GM23338 (cell line): Measurements from ENCODE around the gene ACAT2. TPM values are rescaled to one million over a fixed set of nuclear protein-coding genes. Genes with fewer than 3 reads are reported as not detected.

ENCODE experiments used
- ATAC-seq: fragments of 200-7000 bp; cut with Tn5 transposase; 3 replicates; pipeline ENCODE4 v1.9.1; 2020
- DNase-seq: peaks from one replicate; pipeline ENCODE4 v3.0.0-alpha.2; 2015; ENCODE audit warnings: low spot score
- H2AFZ ChIP-seq: fragments of 200-600 bp; sonication (generic); 2 replicates; pipeline ENCODE4 v1.8.0; 2016; ENCODE audit warnings: antibody characterized with exemption, mild to moderate bottlenecking, moderate library complexity
- H3F3A ChIP-seq: fragments of 200-600 bp; sonication (generic); replicated peaks from 2 replicates; pipeline ENCODE4 v1.8.0; 2017; ENCODE audit warnings: antibody characterized with exemption, mixed run types, low read depth
- H3K27ac ChIP-seq: fragments of 200-600 bp; sonication (generic); 2 replicates; pipeline ENCODE4 v1.6.1; 2016; ENCODE audit warnings: low read depth
- H3K27me3 ChIP-seq: fragments of 200-600 bp; sonication (generic); 2 replicates; pipeline ENCODE4 v1.8.0; 2016; ENCODE audit warnings: mild to moderate bottlenecking, mixed run types, moderate library complexity; ENCODE audit not compliant: insufficient read depth
- H3K36me3 ChIP-seq: fragments of 200-600 bp; sonication (generic); 2 replicates; pipeline ENCODE4 v1.8.0; 2016; ENCODE audit warnings: mild to moderate bottlenecking; ENCODE audit not compliant: insufficient read depth
- H3K4me1 ChIP-seq: fragments of 200-600 bp; sonication (generic); 2 replicates; pipeline ENCODE4 v1.8.0; 2016; ENCODE audit warnings: mild to moderate bottlenecking, moderate library complexity; ENCODE audit not compliant: insufficient read depth
- H3K4me2 ChIP-seq: fragments of 200-600 bp; sonication (generic); 2 replicates; pipeline ENCODE4 v1.7.1; 2017; ENCODE audit warnings: mixed run types
- H3K4me3 ChIP-seq: fragments of 200-600 bp; sonication (generic); 2 replicates; pipeline ENCODE4 v1.6.1; 2016; ENCODE audit warnings: mixed run types
- H3K79me2 ChIP-seq: fragments of 200-600 bp; sonication (generic); replicated peaks from 2 replicates; pipeline ENCODE4 v1.8.0; 2017; ENCODE audit warnings: mild to moderate bottlenecking; ENCODE audit not compliant: insufficient read depth
- H3K9me2 ChIP-seq: fragments of 200-600 bp; sonication (generic); 2 replicates; pipeline ENCODE4 v1.8.0; 2017; ENCODE audit not compliant: insufficient read depth
- H4K20me1 ChIP-seq: fragments of 200-600 bp; sonication (generic); replicated peaks from 2 replicates; pipeline ENCODE4 v1.8.0; 2017; ENCODE audit warnings: mild to moderate bottlenecking; ENCODE audit not compliant: insufficient read depth
- H3K27ac Mint-ChIP-seq: 2 replicates; pipeline ENCODE4 v1.8.0; 2020; ENCODE audit warnings: inconsistent platforms, mild to moderate bottlenecking, moderate library complexity, mixed read lengths
- H3K27me3 Mint-ChIP-seq: 3 replicates; pipeline ENCODE4 v1.8.0; 2022; ENCODE audit warnings: low read depth, mild to moderate bottlenecking, moderate library complexity, mixed read lengths, inconsistent platforms; ENCODE audit not compliant: insufficient read depth, poor library complexity
- H3K36me3 Mint-ChIP-seq: 3 replicates; pipeline ENCODE4 v1.8.0; 2021; ENCODE audit warnings: low read depth, mild to moderate bottlenecking, inconsistent platforms, moderate library complexity, mixed read lengths
- H3K4me1 Mint-ChIP-seq: 3 replicates; pipeline ENCODE4 v1.8.0; 2020; ENCODE audit warnings: mild to moderate bottlenecking, inconsistent platforms, mixed read lengths
- H3K4me3 Mint-ChIP-seq: 3 replicates; pipeline ENCODE4 v1.8.0; 2021; ENCODE audit warnings: moderate library complexity, mild to moderate bottlenecking, inconsistent platforms, mixed read lengths
- H3K9me3 Mint-ChIP-seq: 3 replicates; pipeline ENCODE4 v1.8.0; 2020; ENCODE audit warnings: moderate library complexity, mild to moderate bottlenecking, inconsistent platforms, mixed read lengths
- EZH2 ChIP-seq: fragments of 200-600 bp; sonication (generic); IDR thresholded peaks from one replicate; pipeline ENCODE4 v1.8.0; 2017; ENCODE audit warnings: antibody characterized with exemption, mild to moderate bottlenecking, low read depth; ENCODE audit not compliant: unreplicated experiment
- EZH2phosphoT487 ChIP-seq: fragments of 200-600 bp; sonication (generic); IDR thresholded peaks from one replicate; pipeline ENCODE4 v1.8.1; 2018; ENCODE audit warnings: antibody characterized with exemption; ENCODE audit not compliant: unreplicated experiment
- JUNB ChIP-seq: IDR thresholded peaks from one replicate; pipeline ENCODE4 v1.6.1; 2016; ENCODE audit warnings: antibody characterized with exemption; ENCODE audit not compliant: unreplicated experiment
- NANOG ChIP-seq: IDR thresholded peaks from 2 replicates; pipeline ENCODE4 v1.6.1; 2016; ENCODE audit warnings: antibody characterized with exemption, borderline replicate concordance
- POLR2AphosphoS5 ChIP-seq: IDR thresholded peaks from 2 replicates; pipeline ENCODE4 v1.6.1; 2016; ENCODE audit warnings: antibody characterized with exemption, low read depth
- STAT1 ChIP-seq: IDR thresholded peaks from one replicate; pipeline ENCODE4 v1.6.1; 2016; ENCODE audit warnings: antibody characterized with exemption; ENCODE audit not compliant: unreplicated experiment
- ZNF331 ChIP-seq: fragments of 250-450 bp; sonication (Bioruptor Pico); IDR thresholded peaks from 2 replicates; pipeline ENCODE4 v1.5.0; 2020; ENCODE audit warnings: low read depth, mild to moderate bottlenecking, moderate library complexity
- polyA plus RNA-seq: library from polyadenylated mRNA; unstranded; fragments of >200 nt; fragmentation: Nextera tagmentation; extraction: Ambion mirVana; gene quantifications from 2 replicates; pipeline ENCODE4 v1.2.1, GENCODE V29; 2016
- total RNA-seq: library from RNA; depleted of rRNA; stranded (reverse); fragments of >200 nt; shearing (Covaris generic); gene quantifications from 2 replicates; pipeline ENCODE4 v1.2.3, GENCODE V29; 2014
- TF ChIP-seq, protein P1 (sequence below), 2 experiments: fragments of 200-600 bp in 1 of 2; sonication (generic) in 1 of 2; conservative IDR thresholded peaks; 2 replicates each; pipeline versions ENCODE4 v1.5.1 to v1.6.1; 2016 to 2017; ENCODE audit warnings: antibody characterized with exemption in 2 of 2, low read depth in 2 of 2, mild to moderate bottlenecking in 2 of 2, moderate library complexity in 1 of 2
- TF ChIP-seq, protein P2 (sequence below): fragments of 250-450 bp; sonication (Bioruptor Pico); IDR thresholded peaks from 2 replicates; pipeline ENCODE4 v1.5.0; 2020; ENCODE audit warnings: mild to moderate bottlenecking, moderate library complexity

ACAT2 gene
- total and polyA plus RNA-seq, 2 experiments from 2014 or later: 108 to 151 TPM

DNA sequence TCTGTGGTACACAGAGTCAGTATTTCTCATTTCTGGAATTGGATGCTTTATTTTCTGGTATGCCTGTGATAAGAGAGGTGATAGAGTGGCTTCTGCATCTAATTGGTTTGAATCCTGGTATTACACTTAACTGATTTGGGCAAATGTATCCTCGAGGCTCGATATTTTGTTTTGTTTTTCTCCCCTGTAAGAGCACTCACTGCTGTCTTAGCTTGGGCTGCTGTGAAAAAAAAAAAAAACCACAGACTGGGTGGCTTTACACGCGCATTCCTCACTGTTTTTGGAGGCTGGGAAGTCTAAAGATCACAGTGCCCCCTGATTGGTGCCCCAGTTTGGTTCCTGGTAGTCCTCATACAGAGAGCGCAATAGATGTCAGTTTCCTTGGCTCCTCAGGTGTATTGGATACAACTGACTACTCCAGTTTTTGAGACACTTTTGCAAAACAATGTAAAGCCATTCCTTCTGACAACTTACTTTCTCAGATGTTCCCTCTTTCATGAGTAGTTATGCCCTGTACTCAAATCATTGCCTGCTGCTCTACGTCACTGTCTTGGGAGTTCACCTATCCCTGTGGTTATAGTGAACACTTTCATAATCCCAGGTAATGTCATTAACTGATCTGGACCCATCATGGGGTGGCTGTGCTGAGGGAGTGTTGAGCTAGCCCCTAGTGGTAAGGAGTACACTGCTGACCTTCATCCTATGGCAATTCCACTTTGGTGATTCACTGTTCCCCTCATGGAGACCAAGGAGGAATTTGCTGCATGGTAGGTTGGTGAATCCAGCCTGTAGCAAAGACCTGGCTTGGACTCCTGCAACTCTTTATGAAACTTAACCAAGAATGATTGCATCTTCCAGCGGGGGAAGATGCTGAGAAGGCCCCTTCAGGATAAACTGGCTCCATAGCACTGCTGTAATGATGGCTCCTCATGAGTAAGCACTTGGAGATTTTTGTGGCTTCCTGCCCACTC, 3.5 kb upstream of the ACAT2 start:
- Histone ChIP-seq H3K79me2 (peaks cover 16% of the 10 kb centered on the region), H2AFZ (no peak overlapping the region), H3K27me3 (no peaks in the 10 kb centered on the region), H3K4me1 (peaks cover 18% of the 10 kb centered on the region), H3K9me2 (no peaks in the 10 kb centered on the region), H3F3A (peaks cover 5% of the 10 kb centered on the region; the same call in 1 of the 2 replicates), H4K20me1 (0 out of 2 replicates have a peak, but pooled peaks cover 4% of the 10 kb centered on the region), H3K4me3 (no peak overlapping the region), H3K4me2 (no peak overlapping the region), H3K27ac (peak overlapping the region; percentile 86), H3K36me3 (peaks cover 34% of the 10 kb centered on the region; the same call in 1 of the 2 replicates)
- peaks cover 69% of the 10 kb centered on the region for H3K36me3 Mint-ChIP-seq
- H3K4me3 Mint-ChIP-seq: no peak overlapping the region
- no peaks in the 10 kb centered on the region; the same call in 2 of the 3 replicates for H3K9me3 Mint-ChIP-seq
- H3K4me1 Mint-ChIP-seq: peaks cover 33% of the 10 kb centered on the region
- DNase-seq (peak; percentile 41), ATAC-seq (no peak; the same call in 2 of the 3 replicates)
- peak overlapping the region; percentile 87 for H3K27ac Mint-ChIP-seq
- H3K27me3 Mint-ChIP-seq: peaks cover 20% of the 10 kb centered on the region
- TF ChIP-seq NANOG (no peak), POLR2AphosphoS5 (0 out of 2 replicates have a peak, but pooled peaks have one; percentile 23), EZH2phosphoT487 (no peak)
- TF ChIP-seq, protein P1, sequence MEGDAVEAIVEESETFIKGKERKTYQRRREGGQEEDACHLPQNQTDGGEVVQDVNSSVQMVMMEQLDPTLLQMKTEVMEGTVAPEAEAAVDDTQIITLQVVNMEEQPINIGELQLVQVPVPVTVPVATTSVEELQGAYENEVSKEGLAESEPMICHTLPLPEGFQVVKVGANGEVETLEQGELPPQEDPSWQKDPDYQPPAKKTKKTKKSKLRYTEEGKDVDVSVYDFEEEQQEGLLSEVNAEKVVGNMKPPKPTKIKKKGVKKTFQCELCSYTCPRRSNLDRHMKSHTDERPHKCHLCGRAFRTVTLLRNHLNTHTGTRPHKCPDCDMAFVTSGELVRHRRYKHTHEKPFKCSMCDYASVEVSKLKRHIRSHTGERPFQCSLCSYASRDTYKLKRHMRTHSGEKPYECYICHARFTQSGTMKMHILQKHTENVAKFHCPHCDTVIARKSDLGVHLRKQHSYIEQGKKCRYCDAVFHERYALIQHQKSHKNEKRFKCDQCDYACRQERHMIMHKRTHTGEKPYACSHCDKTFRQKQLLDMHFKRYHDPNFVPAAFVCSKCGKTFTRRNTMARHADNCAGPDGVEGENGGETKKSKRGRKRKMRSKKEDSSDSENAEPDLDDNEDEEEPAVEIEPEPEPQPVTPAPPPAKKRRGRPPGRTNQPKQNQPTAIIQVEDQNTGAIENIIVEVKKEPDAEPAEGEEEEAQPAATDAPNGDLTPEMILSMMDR (conservative IDR thresholded peaks at IDR 0.05; ENCODE audit: low read depth in 2 of 2): peak; percentile 26 to 40

DNA sequence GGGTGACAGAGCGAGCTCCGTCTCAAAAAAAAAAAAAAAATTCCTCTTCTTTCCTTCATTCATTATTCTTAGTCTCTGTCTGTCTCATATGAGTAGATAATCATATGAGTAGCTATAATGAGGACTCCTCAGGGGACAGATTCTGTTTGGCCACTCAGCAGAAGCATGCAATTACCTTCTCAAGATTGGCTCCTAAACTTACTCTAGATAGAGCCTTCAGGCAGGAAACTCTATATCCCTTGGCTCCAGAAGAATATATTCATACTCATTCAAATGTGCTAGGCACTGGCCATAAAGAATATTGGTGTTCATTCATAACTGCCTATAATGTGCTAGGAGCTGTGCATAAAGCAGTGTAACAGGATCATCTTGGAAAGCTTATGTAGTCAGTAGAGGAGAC, 2.2 kb upstream of the ACAT2 start:
- peak overlapping the region; percentile 0 for H3K4me2 ChIP-seq
- H3K4me1 Mint-ChIP-seq: peaks cover 34% of the 10 kb centered on the region
- peaks cover 20% of the 10 kb centered on the region for H3K27me3 Mint-ChIP-seq
- H3F3A ChIP-seq: peaks cover 5% of the 10 kb centered on the region
- no peaks in the 10 kb centered on the region for H3K27me3 ChIP-seq
- H3K4me3 ChIP-seq: no peak overlapping the region
- H3K27ac ChIP-seq: peak overlapping the region; percentile 75
- DNase-seq: no peak
- peaks cover 34% of the 10 kb centered on the region; the same call in 1 of the 2 replicates for H3K36me3 ChIP-seq
- H3K4me1 ChIP-seq: peaks cover 18% of the 10 kb centered on the region
- peaks cover 70% of the 10 kb centered on the region for H3K36me3 Mint-ChIP-seq
- H4K20me1 ChIP-seq: 0 out of 2 replicates have a peak, but pooled peaks cover 7% of the 10 kb centered on the region
- no peak for ATAC-seq
- peak overlapping the region; percentile 25 for H3K4me3 Mint-ChIP-seq
- H3K9me2 ChIP-seq: no peaks in the 10 kb centered on the region
- peak overlapping the region; percentile 37 for H3K27ac Mint-ChIP-seq
- H3K79me2 ChIP-seq: peaks cover 26% of the 10 kb centered on the region
- no peaks in the 10 kb centered on the region; the same call in 2 of the 3 replicates for H3K9me3 Mint-ChIP-seq
- H2AFZ ChIP-seq: no peak overlapping the region
- TF ChIP-seq, protein P1 (conservative IDR thresholded peaks at IDR 0.05; ENCODE audit: low read depth in 2 of 2): no peak
- TF ChIP-seq, protein P2, sequence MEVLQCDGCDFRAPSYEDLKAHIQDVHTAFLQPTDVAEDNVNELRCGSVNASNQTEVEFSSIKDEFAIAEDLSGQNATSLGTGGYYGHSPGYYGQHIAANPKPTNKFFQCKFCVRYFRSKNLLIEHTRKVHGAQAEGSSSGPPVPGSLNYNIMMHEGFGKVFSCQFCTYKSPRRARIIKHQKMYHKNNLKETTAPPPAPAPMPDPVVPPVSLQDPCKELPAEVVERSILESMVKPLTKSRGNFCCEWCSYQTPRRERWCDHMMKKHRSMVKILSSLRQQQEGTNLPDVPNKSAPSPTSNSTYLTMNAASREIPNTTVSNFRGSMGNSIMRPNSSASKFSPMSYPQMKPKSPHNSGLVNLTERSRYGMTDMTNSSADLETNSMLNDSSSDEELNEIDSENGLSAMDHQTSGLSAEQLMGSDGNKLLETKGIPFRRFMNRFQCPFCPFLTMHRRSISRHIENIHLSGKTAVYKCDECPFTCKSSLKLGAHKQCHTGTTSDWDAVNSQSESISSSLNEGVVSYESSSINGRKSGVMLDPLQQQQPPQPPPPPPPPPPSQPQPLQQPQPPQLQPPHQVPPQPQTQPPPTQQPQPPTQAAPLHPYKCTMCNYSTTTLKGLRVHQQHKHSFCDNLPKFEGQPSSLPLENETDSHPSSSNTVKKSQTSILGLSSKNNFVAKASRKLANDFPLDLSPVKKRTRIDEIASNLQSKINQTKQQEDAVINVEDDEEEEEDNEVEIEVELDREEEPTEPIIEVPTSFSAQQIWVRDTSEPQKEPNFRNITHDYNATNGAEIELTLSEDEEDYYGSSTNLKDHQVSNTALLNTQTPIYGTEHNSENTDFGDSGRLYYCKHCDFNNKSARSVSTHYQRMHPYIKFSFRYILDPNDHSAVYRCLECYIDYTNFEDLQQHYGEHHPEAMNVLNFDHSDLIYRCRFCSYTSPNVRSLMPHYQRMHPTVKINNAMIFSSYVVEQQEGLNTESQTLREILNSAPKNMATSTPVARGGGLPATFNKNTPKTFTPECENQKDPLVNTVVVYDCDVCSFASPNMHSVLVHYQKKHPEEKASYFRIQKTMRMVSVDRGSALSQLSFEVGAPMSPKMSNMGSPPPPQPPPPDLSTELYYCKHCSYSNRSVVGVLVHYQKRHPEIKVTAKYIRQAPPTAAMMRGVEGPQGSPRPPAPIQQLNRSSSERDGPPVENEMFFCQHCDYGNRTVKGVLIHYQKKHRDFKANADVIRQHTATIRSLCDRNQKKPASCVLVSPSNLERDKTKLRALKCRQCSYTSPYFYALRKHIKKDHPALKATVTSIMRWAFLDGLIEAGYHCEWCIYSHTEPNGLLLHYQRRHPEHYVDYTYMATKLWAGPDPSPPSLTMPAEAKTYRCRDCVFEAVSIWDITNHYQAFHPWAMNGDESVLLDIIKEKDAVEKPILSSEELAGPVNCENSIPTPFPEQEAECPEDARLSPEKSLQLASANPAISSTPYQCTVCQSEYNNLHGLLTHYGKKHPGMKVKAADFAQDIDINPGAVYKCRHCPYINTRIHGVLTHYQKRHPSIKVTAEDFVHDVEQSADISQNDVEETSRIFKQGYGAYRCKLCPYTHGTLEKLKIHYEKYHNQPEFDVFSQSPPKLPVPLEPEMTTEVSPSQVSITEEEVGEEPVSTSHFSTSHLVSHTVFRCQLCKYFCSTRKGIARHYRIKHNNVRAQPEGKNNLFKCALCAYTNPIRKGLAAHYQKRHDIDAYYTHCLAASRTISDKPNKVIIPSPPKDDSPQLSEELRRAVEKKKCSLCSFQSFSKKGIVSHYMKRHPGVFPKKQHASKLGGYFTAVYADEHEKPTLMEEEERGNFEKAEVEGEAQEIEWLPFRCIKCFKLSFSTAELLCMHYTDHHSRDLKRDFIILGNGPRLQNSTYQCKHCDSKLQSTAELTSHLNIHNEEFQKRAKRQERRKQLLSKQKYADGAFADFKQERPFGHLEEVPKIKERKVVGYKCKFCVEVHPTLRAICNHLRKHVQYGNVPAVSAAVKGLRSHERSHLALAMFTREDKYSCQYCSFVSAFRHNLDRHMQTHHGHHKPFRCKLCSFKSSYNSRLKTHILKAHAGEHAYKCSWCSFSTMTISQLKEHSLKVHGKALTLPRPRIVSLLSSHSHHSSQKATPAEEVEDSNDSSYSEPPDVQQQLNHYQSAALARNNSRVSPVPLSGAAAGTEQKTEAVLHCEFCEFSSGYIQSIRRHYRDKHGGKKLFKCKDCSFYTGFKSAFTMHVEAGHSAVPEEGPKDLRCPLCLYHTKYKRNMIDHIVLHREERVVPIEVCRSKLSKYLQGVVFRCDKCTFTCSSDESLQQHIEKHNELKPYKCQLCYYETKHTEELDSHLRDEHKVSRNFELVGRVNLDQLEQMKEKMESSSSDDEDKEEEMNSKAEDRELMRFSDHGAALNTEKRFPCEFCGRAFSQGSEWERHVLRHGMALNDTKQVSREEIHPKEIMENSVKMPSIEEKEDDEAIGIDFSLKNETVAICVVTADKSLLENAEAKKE (CRISPR knock-in tag): no peak
- TF ChIP-seq EZH2: no peak
- TF ChIP-seq ZNF331 (CRISPR knock-in tag): no peak
- TF ChIP-seq NANOG: no peak
- no peak for TF ChIP-seq JUNB
- no peak for TF ChIP-seq STAT1
- TF ChIP-seq POLR2AphosphoS5: no peak
